Measurements from ENCODE around the gene ZBED1. TPM values are rescaled to one million over a fixed set of nuclear protein-coding genes. Genes with fewer than 3 reads are reported as not detected.

ZBED1 gene
- total and polyA plus RNA-seq, 9 of the 15 experiments (the other 6 are each of a cell fraction or from before 2014, with no cell fraction given) = 0.61 to 27.6 (median 13.9) TPM

- TF ChIP-seq ILK (tag; IDR thresholded peaks at IDR 0.05; ENCODE audit: borderline replicate concordance, low read depth) = 0 out of 2 replicates have a peak, but pooled peaks have one; percentile 28
- TF ChIP-seq ZNF518B (CRISPR knock-in tag; IDR thresholded peaks at IDR 0.05) = no peak
- 0 out of 2 replicates have a peak, but pooled peaks have one; percentile 47 for TF ChIP-seq ZNF324 (CRISPR knock-in tag; IDR thresholded peaks at IDR 0.05)
- TF ChIP-seq ZBTB12 (CRISPR knock-in tag; IDR thresholded peaks at IDR 0.05) = peak; percentile 77
- TF ChIP-seq ZNF232 (CRISPR knock-in tag; IDR thresholded peaks at IDR 0.05) = no peak
- TF ChIP-seq CEBPB (tag; IDR thresholded peaks at IDR 0.05) = peak; percentile 63
- TF ChIP-seq CXXC5 (CRISPR knock-in tag; IDR thresholded peaks at IDR 0.05) = peak; percentile 90
- TF ChIP-seq SOX6 (IDR thresholded peaks at IDR 0.05) = peak; percentile 44; the same call in 1 of the 2 replicates
- no peak for TF ChIP-seq CLOCK (CRISPR knock-in tag; IDR thresholded peaks at IDR 0.05; ENCODE audit: borderline replicate concordance)
- TF ChIP-seq TAF7 (tag; IDR thresholded peaks at IDR 0.05) = peak; percentile 83
- TF ChIP-seq PBX2 (CRISPR knock-in tag; IDR thresholded peaks at IDR 0.05; ENCODE audit: low read depth) = no peak
- TF ChIP-seq PBX2 (tag; conservative IDR thresholded peaks at IDR 0.05; ENCODE audit: low read depth) = peak; percentile 73
- no peak for TF ChIP-seq ZFX (CRISPR knock-in tag; IDR thresholded peaks at IDR 0.05)
- no peak for TF ChIP-seq TCF7L2 (IDR thresholded peaks at IDR 0.05; ENCODE audit: low read depth, low read length)
- TF ChIP-seq ZNF561 (CRISPR knock-in tag; conservative IDR thresholded peaks at IDR 0.05) = peak; percentile 60; the same call in 1 of the 2 replicates
- TF ChIP-seq EP400 (IDR thresholded peaks at IDR 0.05) = no peak; the same call in 1 of the 2 replicates
These were observed 2.1 kb upstream of the ZBED1 start (continued) for GRCh38 chrX:2502668-2503519.
